Skeletal muscle satellite cell (primary cell): ENCODE results near the gene DPM1.

Experiments used
- H3K27me3 ChIP-seq: 2 replicates; pipeline ENCODE4 v1.7.0; 2013; ENCODE audit warnings: low read length; ENCODE audit not compliant: control insufficient read depth, insufficient read depth
- H3K36me3 ChIP-seq: 2 replicates; pipeline ENCODE4 v1.7.0; 2013; ENCODE audit warnings: mild to moderate bottlenecking, control low read depth, low read length; ENCODE audit not compliant: insufficient read depth
- H3K4me1 ChIP-seq: 2 replicates; pipeline ENCODE4 v1.7.0; 2013; ENCODE audit warnings: low read length; ENCODE audit not compliant: control insufficient read depth, insufficient read depth
- H3K4me2 ChIP-seq: 2 replicates; pipeline ENCODE4 v1.7.0; 2013; ENCODE audit warnings: mild to moderate bottlenecking, low read length
- H3K4me3 ChIP-seq: 2 replicates; pipeline ENCODE4 v1.7.0; 2013; ENCODE audit warnings: low read length
- H3K9ac ChIP-seq: 2 replicates; pipeline ENCODE4 v1.7.0; 2013; ENCODE audit warnings: mild to moderate bottlenecking, low read depth, low read length, moderate library complexity
- H3K9me3 ChIP-seq: replicated peaks from 2 replicates; pipeline ENCODE4 v1.7.0; 2013; ENCODE audit warnings: mild to moderate bottlenecking, control low read depth, low read length

DPM1 gene

GRCh38 chr20:50911716-50912115, 46.6 kb downstream of the DPM1 start:
- Histone ChIP-seq H3K36me3 (peaks cover 7% of the 10 kb centered on the region), H3K4me1 (peaks cover 57% of the 10 kb centered on the region), H3K27me3 (no peaks in the 10 kb centered on the region), H3K9me3 (no peaks in the 10 kb centered on the region), H3K4me2 (no peak overlapping the region), H3K4me3 (no peak overlapping the region), H3K9ac (no peak overlapping the region)

GRCh38 chr20:50911030-50911429, 47.3 kb downstream of the DPM1 start:
- Histone ChIP-seq H3K4me3 (no peak overlapping the region), H3K27me3 (no peaks in the 10 kb centered on the region), H3K9me3 (no peaks in the 10 kb centered on the region), H3K36me3 (peaks cover 7% of the 10 kb centered on the region), H3K9ac (no peak overlapping the region), H3K4me2 (no peak overlapping the region), H3K4me1 (peaks cover 50% of the 10 kb centered on the region)

GRCh38 chr20:50909413-50909812, 48.9 kb downstream of the DPM1 start:
- peaks cover 10% of the 10 kb centered on the region for H3K36me3 ChIP-seq
- H3K9ac ChIP-seq, result no peak overlapping the region
- peaks cover 34% of the 10 kb centered on the region for H3K4me1 ChIP-seq
- no peaks in the 10 kb centered on the region for H3K27me3 ChIP-seq
- no peak overlapping the region for H3K4me2 ChIP-seq
- no peaks in the 10 kb centered on the region for H3K9me3 ChIP-seq
- no peak overlapping the region for H3K4me3 ChIP-seq

- H3K27me3 ChIP-seq, result no peaks in the 10 kb centered on the region
- no peak overlapping the region for H3K4me3 ChIP-seq
- H3K4me2 ChIP-seq, result no peak overlapping the region
- H3K9me3 ChIP-seq, result no peaks in the 10 kb centered on the region
- H3K36me3 ChIP-seq, result peaks cover 45% of the 10 kb centered on the region
- H3K9ac ChIP-seq, result no peak overlapping the region
- H3K4me1 ChIP-seq, result no peaks in the 10 kb centered on the region
Observed at GRCh38 chr20:50904067-50904570, 54.2 kb downstream of the DPM1 start.

GRCh38 chr20:50903353-50904051, 54.8 kb downstream of the DPM1 start:
- H3K36me3 ChIP-seq, result peaks cover 51% of the 10 kb centered on the region
- no peaks in the 10 kb centered on the region for H3K9me3 ChIP-seq
- H3K27me3 ChIP-seq, result no peaks in the 10 kb centered on the region
- no peak overlapping the region for H3K4me2 ChIP-seq
- H3K4me3 ChIP-seq, result no peak overlapping the region
- no peak overlapping the region for H3K9ac ChIP-seq
- H3K4me1 ChIP-seq, result no peaks in the 10 kb centered on the region

GRCh38 chr20:50901301-50901700, 57.0 kb downstream of the DPM1 start:
- H3K9me3 ChIP-seq, result no peaks in the 10 kb centered on the region
- no peaks in the 10 kb centered on the region for H3K4me1 ChIP-seq
- H3K4me3 ChIP-seq, result no peak overlapping the region
- no peak overlapping the region for H3K4me2 ChIP-seq
- H3K27me3 ChIP-seq, result no peaks in the 10 kb centered on the region
- no peak overlapping the region for H3K9ac ChIP-seq
- peaks cover 68% of the 10 kb centered on the region for H3K36me3 ChIP-seq

DNA sequence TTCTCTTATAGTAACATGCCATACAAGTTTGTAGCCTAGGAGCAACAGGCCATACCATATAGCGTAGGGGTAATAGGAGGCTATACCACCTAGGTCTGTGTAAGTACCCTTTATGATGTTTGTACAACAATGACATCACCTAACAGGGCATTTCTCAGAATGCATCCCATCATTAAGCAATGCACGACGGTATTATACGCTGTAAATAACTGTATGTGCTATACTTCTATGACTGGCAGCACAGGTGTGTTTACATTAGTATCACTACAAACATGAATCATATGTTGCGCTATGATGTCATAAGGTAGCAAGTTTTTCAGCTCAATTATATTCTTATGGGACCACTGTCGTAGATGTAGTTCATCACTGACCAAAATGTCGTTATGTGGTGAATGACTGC, 58.1 kb downstream of the DPM1 start:
- H3K4me1 ChIP-seq, result no peaks in the 10 kb centered on the region
- peaks cover 66% of the 10 kb centered on the region for H3K36me3 ChIP-seq
- no peaks in the 10 kb centered on the region for H3K9me3 ChIP-seq
- H3K27me3 ChIP-seq, result no peaks in the 10 kb centered on the region
- no peak overlapping the region for H3K4me2 ChIP-seq
- no peak overlapping the region for H3K4me3 ChIP-seq
- no peak overlapping the region for H3K9ac ChIP-seq

DNA sequence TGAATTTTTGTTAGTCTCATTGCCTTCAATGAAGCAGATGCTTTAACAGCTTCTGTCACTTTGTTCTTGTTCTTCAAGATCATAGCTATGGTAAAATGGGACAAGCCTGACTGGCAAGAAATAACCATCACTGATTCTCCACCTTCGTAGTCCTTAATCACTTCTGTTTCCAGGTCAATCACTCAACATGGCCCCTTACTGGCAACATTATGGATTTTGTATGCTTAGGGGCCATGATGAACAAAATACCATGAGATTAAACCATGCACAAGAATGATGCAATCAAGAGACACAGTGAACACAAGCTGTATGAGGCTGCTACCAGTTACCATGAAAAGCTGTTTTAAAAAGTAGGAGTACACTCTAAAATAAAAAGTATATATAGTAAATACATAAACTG, 59.9 kb downstream of the DPM1 start:
- Histone ChIP-seq H3K4me3 (no peak overlapping the region), H3K4me2 (no peak overlapping the region), H3K9me3 (no peaks in the 10 kb centered on the region), H3K36me3 (peaks cover 75% of the 10 kb centered on the region), H3K4me1 (no peaks in the 10 kb centered on the region), H3K9ac (no peak overlapping the region), H3K27me3 (no peaks in the 10 kb centered on the region)

DNA sequence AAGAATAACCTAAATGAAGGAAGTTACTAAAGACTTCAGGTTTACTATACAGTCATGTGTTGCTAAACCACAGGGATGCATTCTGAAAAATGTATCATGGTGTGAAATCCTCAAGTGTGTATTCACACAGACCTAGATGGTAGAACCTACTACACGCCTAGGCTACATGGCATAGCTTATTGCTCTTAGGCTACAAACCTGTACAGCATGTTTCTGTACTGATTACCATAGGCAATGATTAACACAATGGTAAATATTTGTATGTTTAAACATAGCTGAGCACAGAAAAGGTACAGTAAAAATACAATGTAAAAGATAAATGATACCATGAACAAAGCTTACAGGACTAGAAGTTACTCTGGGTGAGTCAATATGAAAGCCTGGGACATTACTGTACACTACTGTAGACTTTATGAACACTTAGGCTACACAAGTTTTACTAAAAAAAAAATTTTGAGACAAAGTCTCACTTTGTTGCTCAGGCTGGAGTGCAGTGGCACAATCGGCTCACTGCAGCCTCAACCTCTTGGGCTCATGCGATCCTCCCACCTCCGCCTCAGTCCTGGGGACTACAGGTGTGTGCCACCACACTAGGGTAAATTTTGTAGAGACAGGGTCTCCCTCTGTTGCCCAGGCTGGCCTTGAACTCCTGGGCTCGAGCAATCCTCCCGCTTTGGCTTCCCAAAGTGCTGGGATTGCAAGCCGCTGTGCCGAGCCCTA, 63.1 kb downstream of the DPM1 start:
- H3K4me2 ChIP-seq, result no peak overlapping the region

DNA sequence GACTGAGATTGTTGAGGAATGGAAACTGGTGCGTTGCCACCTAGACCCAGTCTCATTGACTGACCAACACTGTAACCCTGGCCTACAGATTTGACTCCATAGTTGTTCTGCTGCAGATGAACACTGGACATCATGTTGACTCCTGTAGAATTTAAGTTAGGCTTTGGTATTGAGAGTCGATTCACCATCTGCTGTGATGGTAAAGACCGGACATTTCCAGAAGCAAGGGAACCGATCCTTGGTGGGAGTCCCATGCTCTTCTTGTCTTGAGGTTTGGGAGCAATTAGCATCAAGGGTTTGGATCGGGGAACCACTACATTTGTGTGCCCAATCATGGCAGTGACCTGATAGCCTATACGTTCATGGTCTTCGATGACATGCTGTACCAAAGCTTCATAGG, 64.7 kb downstream of the DPM1 start:
- no peak overlapping the region for H3K4me2 ChIP-seq
- no peak overlapping the region for H3K4me3 ChIP-seq
- no peaks in the 10 kb centered on the region for H3K9me3 ChIP-seq
- peaks cover 3% of the 10 kb centered on the region for H3K4me1 ChIP-seq
- no peaks in the 10 kb centered on the region for H3K27me3 ChIP-seq
- H3K36me3 ChIP-seq, result peaks cover 80% of the 10 kb centered on the region
- no peak overlapping the region for H3K9ac ChIP-seq

More for the DNA sequence above, 63.1 kb downstream of the DPM1 start:
- Histone ChIP-seq H3K4me1 (peaks cover 3% of the 10 kb centered on the region), H3K27me3 (no peaks in the 10 kb centered on the region), H3K9me3 (no peaks in the 10 kb centered on the region), H3K9ac (no peak overlapping the region), H3K4me3 (no peak overlapping the region), H3K36me3 (peaks cover 78% of the 10 kb centered on the region)

DNA sequence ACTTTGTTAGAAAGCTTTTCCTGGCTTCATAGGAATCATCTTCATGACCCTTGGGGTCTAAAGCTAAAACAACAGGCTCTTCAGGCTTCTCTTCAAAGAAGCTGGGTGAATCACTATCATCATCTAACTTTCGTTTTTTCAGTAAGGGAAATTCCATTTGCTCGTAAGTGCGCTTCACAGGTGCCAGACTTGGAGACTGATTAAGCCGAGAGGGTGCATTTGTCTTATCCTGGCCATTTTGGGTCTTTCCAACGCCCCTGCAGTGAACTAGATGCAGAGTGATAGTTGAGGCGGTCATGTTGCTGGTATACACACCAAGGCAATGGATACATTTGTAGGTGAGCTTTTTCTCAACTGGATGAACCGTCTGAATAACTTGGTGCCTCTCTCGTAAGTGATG, 65.9 kb downstream of the DPM1 start:
- Histone ChIP-seq H3K9ac (no peak overlapping the region), H3K4me1 (peaks cover 3% of the 10 kb centered on the region), H3K4me2 (no peak overlapping the region), H3K27me3 (no peaks in the 10 kb centered on the region), H3K4me3 (no peak overlapping the region), H3K36me3 (peaks cover 78% of the 10 kb centered on the region), H3K9me3 (no peaks in the 10 kb centered on the region)

DNA sequence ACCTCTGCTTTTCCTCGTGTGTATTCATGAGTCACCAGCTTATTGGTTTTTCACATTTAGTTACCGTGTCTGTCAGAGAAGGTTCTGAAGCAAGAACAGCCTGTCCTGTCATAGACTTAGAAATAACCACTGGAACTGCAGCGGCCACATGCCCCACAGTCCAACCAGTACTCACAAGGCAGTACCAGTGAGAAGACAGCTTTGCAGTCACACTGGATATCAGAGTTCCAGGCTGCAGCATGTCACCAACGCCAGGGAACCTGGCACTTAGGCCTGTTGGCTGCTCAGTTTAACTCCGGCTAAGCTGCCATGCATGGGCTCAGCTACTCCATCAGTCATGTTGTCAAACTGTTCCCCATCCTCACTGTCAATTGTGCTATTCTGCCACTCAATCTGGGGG, 67.2 kb downstream of the DPM1 start:
- Histone ChIP-seq H3K4me1 (peaks cover 3% of the 10 kb centered on the region), H3K27me3 (no peaks in the 10 kb centered on the region), H3K9ac (no peak overlapping the region), H3K4me2 (no peak overlapping the region), H3K9me3 (no peaks in the 10 kb centered on the region), H3K36me3 (peaks cover 68% of the 10 kb centered on the region), H3K4me3 (no peak overlapping the region)
